Brain microvascular endothelial cell (primary cell): ENCODE data around the gene OR2T35.

ENCODE experiments used
- DNase-seq: peaks from one replicate; pipeline ENCODE4 v3.0.0-alpha.2; 2020
- H3K27ac ChIP-seq: fragments of 250-450 bp; sonication (Bioruptor Pico); 2 replicates; pipeline ENCODE4 v1.5.1; 2020; ENCODE audit warnings: mild to moderate bottlenecking, moderate library complexity
- H3K27me3 ChIP-seq: fragments of 250-450 bp; sonication (Bioruptor Pico); replicated peaks from 2 replicates; pipeline ENCODE4 v1.5.1; 2020; ENCODE audit warnings: mild to moderate bottlenecking
- H3K36me3 ChIP-seq: fragments of 250-450 bp; sonication (Bioruptor Pico); replicated peaks from 2 replicates; pipeline ENCODE4 v1.5.1; 2020; ENCODE audit warnings: mild to moderate bottlenecking
- H3K4me3 ChIP-seq: 2 replicates; pipeline ENCODE4 v1.5.1; 2011; ENCODE audit warnings: low read depth, mild to moderate bottlenecking, control low read depth, low read length, moderate library complexity
- CTCF ChIP-seq: IDR thresholded peaks from 2 replicates; pipeline ENCODE4 v1.5.1; 2011; ENCODE audit warnings: low read depth, mild to moderate bottlenecking, moderate library complexity, low read length, control low read depth, inconsistent platforms; ENCODE audit errors: missing control alignments
- in situ Hi-C: cut with HindIII; loops from 2 replicates; pipeline ENCODE4 v1.10.0; 2017; ENCODE audit warnings: low sequenced_read_pairs, low pct_ligation_motif_present

Gene OR2T35

GRCh38 chr1:248589334-248589733, 55.7 kb downstream of the OR2T35 start:
- in situ Hi-C loops: no loop called here
- DNase-seq: no peak
- Histone ChIP-seq H3K4me3 (no peak overlapping the region), H3K36me3 (no peaks in the 10 kb centered on the region), H3K27ac (no peak overlapping the region), H3K27me3 (no peaks in the 10 kb centered on the region)
- no peak for TF ChIP-seq CTCF
